NK-92 (cell line): Measurements from ENCODE around the gene POLD4.
"Not testable (repeated sequence)": the region's sequence is repeated elsewhere in the genome, so short reads cannot be mapped to it uniquely, and the experiment has no call there.

Source experiments
- DNase-seq: peaks from one replicate; lab custom pipeline; 2025; ENCODE audit not compliant: unreplicated experiment; lab: John Stamatoyannopoulos, UW

POLD4 gene

DNA sequence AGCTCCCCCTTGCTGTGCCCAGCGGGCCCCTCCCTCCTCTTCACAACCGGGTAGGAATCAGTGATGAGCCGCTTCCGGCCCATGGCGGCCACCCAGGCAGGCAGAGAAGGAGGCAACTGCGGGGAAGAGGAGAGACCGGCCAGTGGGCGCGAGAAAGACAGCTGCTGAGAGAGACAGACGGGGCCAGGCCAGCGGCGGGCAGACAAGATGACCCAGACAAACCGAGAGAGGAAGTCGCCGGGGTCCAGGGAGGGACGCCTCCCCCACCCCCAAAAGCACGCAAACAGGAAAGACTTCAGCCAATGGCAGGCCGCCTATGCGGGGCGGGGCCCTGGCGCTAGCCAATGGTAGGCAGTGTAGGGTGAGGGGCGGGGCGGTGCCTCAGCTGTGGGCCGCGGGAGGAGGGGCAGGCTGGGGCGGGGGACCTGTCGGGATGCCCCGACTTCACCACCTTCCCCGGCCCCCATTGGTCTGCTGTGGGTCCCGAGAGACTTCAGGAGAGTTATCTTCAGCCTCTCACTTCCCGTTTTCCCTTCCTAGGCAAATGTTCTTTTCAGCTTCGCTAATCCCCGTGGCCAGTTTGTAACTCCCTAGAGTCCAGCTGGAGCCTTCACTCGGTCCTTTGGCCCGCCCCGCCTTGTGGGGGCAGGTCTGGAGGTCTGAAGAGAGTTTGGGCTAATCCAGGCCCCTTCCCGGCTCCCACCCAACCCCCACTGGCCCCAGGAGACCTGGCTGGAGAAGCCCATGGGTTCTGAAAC is at the start of gene POLD4:
TSS of gene POLD4 (minus strand) at position 230 of the 758 bp plus-strand sequence. CDS start at position 83, 147 bp downstream.
- peak; percentile 41 for DNase-seq

DNA sequence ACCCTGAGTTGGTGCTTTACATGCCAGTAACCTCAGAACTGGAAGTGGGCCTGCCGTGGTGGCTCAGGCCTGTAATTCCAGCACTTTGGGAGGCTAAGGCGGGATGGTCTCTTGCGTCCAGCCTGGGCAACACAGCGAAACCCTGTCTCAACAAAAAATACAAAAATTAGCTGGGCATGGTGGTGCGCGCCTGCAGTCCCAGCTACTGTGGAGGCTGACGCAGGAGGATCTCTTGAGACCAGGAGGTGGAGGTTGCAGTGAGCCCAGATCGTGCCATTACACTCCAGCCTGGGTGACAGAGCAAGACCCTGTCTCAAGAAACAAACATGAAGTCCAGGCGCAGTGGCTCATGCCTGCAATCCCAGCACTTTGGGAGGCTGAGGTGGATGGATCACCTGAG is 49.7 kb upstream of the POLD4 start:
- not testable (repeated sequence) for DNase-seq

DNA sequence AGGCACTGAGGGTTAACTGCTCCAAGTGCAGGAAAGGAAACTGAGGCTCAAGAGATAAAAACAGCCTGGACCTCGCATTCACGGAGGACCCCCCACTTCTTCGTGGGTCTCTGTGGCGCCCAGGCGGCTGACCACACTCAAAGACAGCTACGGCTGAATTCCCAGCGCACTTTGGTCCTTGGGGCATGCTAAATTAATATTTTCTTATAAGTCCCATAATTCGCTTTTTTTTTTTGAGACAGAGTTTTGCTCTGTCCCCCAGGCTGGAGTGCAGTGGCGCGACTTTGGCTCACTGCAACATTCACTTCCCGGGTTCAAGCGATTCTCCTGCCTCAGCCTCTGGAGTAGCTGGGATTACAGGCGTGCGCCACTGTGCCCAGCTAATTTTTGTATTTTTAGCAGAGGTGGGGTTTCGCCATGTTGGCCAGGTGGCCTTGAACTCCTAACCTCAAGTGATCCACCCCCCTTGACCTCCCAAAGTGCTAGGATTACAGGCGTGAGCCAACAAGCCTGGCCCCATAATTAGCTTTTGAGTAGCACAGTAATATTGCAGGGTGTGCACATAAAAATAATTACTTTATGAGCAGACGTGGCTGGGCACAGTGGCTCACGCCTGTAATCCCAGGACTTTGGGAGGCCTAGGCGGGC is 49.0 kb upstream of the POLD4 start:
- not testable (repeated sequence) for DNase-seq

DNA sequence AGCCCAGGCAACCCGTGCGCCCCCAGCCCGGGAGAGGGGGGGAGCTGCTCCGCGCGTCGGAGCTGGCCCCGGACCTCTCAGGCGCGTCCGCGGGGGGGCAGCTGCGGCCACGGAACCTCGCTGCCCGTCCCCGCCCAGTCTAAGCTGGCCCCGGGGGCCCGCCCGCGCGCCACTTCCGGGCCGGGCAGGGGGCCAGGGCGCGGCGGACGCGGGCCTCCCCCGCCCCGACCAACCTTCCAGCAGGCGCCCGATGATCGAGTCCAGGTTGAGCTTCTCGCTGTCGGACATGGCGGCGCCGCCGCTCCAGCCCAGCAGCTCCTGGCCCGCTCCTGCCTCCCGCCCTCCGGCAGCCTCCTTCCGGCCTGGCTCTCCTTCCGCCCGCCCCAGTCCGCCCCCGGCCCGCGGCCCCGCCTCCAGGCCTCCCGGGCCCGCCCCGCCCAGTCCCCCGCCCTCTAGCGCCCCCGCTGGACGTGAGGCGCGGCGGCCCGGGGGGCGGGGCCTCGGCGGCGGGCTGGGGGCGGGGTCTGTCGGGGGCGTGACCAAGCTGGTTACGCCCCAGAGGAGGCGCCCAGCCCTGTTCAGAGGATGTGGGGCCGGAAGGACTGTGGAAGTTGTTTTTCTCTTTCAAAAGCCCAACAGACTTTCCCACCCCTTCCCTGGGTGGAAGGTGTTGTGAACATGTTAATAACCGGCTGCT is 48.3 kb upstream of the POLD4 start, which contains the start of gene PPP1CA:
TSS of gene PPP1CA (minus strand) at position 364 of the 697 bp plus-strand sequence. CDS start at position 288, 76 bp downstream.
- DNase-seq, result peak; percentile 47

DNA sequence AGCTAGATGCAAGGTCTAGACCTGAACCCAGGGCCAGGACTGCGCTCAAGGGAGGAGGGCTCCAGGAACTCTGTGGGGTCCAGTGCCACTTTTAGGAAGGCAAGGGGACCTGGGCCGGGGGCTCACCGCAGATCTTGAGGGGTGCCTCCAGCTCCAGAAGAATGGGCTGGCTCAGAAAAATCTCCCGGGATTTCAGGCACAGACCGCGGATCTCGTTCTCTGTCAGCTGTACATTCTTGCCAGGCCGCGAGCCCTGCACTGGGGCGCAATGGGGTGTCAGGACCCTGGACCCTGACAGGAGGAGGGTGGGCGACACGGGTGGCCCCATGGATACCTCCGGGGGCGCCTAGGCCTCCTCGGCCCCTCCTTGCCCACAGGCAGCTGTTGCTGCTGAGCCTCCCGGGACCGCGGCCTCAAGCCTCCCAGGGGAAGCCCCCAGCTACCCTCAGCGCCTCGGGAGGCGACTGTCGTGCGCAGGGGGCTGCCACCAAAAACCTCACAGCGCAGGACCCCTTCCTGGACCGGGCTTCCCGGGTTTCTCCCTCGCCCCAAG is 47.7 kb upstream of the POLD4 start:
- DNase-seq, result no peak

DNA sequence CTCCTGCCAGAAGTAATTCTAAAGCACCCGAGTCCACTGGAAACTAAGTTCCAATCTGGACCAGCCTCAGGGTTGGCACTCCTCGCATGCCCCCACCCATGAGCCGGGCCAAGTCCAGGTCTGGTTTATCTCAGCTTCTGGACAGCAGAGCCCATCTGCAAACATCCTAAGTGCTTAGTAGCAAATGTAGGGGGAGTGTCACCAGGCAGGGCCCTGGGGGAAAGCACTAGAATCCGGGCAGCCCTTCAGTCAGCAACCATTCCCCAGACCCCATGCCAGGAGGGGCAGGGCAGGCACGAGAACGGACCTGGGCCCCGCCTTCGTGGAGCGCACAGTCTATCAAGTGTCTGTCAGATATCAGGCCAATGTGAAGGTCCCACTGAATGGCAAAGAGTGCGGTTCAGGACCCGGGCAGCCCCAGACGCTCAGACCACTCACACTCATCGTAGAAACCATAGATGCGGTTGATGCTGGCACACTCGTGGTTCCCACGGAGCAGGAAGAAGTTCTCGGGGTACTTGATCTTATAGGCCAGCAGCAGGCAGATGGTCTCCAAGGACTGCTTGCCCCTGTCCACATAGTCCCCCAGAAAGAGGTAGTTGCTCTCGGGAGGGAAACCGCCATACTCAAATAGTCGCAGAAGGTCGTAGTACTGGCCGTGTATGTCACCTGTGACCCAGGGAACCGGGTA is 47.0 kb upstream of the POLD4 start:
- DNase-seq, result no peak

DNA sequence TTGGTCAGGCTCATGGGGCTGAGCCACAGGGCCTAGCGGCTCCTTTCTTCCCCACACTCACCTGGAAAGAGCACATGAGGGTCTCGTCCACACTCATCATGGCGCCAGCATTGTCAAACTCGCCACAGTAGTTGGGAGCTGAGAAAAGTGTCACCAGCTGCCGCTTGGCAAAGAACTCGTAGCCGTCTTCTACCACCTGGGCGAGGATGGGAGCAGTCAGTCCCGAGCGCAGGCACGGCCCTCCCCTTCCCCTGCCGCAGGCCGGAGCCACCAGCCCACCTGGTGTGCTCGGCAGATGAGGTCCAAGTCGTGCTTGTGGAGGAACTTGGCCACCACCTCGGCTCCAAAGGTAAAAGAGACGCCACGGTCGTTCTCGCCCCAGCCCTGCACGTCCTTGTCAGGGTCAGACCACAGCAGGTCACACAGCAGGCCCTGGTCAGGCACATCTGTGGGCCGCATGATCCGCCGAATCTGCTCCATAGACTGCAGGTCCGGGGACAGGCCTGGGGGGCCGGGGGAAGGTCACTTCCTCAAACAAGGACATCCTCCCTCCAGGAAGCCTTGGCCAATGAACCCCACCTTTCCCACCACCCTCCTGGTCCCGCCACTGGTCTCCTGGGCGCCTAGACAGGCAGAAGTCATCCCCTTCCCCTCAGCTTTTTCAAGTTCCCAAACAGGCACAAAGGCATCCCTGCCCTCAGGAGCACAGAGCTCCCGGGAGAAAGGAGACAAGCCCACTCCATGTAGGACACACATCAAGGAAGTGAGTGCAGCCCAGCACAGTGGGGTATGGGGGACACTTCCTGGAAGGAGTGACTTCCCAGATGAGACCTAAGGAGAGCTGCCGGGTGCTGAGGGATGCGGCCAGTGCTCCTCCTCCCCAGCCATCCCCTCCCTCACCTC is 45.6 kb upstream of the POLD4 start:
- DNase-seq, result no peak

DNA sequence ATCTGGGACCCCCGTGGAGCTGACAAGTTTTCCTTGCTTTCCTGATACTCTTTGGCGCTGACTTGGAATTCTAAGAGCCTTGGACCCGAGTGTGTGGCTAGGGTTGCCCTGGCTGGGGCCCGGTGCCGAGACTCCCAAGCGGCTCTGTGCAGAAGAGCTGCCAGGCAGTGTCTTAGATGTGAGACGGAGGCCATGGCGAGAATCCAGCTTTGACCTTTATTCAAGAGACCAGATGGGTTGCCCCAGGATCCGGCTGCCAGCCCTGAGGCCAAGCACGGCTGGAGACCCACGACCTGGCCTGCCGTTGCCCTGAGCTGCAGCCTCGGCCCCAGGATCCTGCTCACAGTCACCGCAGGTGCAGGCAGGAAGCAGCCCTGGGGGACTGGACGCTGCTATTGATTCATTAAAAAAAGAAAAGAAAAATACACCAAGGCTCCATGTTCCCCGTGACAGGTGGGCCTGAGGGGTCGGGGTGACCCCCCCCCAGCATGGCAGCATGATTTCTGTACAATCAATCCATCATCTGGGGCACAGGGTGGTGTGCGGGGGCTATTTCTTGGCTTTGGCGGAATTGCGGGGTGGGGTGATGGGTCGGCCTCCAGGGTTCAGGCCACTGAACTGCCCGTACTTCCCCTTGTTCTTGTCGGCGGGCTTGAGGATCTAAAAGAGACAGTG is 44.8 kb upstream of the POLD4 start:
- DNase-seq, result no peak

DNA sequence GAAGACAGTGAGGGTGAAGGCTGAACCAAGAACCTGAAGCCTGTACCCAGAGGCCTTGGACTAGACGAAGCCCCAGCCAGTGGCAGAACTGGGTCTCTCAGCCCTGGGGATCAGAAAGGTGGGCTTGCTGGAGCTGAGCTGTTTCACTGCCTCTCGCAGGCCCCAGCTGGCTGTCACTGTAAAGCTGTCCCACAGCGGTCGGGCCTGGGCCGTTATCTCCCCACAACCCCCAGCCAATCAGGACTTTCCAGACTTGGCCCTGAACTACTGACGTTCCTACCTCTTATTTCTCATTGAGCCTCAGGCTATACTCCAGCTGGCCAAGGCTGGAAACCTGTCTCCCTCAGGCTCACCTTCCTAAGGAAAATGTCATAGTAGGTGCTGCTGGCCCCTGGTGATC is 44.2 kb upstream of the POLD4 start:
- no peak for DNase-seq

DNA sequence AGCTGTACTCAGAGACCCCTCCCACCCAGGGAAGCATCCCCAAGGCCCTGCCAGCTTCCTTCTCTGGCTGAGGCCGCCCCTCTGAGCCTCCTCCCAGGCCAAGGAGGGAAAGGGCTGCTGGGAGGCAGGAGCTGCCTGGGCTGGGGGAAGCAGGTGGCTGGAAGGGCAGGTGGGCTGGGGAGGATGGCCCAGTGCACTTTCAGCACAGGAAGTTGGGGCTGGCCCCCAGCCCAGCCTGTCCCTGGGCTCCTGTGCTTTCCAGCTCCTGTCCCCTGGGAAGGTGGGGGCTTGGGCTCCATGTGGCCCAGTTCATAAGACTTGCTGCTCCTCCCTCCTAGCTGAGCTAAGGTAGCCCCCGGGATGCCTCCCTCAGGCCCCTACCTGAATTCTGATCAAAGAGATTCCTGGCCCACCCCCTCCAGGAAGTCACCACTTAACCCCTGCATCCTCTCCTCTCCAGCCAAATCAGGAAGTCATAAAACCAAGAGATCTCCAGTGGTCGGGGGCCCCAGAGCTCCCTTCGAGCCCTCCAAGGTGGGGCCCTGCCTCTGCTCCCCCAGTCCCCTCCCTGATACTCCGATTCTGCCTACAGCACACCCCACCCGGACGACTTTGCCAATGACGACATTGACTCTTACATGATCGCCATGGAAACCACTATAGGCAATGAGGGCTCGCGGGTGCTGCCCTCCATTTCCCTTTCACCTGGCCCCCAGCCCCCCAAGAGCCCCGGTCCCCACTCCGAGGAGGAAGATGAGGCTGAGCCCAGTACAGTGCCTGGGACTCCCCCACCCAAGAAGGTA is 43.4 kb upstream of the POLD4 start:
- DNase-seq, result no peak

DNA sequence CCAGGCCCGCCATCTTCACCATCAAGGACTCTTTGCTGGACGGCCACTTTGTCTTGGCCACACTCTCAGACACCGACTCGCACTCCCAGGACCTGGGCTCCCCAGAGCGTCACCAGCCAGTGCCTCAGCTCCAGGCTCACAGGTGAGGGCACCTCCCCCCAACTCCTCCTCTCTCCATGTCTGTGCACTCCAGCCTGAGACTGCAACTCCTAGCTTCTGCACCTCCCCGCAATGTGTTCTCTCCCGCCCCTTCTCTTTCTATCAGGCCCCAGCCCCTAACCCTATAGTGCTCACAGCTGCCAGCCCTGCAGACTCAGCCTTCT is 42.9 kb upstream of the POLD4 start:
- DNase-seq, result no peak

DNA sequence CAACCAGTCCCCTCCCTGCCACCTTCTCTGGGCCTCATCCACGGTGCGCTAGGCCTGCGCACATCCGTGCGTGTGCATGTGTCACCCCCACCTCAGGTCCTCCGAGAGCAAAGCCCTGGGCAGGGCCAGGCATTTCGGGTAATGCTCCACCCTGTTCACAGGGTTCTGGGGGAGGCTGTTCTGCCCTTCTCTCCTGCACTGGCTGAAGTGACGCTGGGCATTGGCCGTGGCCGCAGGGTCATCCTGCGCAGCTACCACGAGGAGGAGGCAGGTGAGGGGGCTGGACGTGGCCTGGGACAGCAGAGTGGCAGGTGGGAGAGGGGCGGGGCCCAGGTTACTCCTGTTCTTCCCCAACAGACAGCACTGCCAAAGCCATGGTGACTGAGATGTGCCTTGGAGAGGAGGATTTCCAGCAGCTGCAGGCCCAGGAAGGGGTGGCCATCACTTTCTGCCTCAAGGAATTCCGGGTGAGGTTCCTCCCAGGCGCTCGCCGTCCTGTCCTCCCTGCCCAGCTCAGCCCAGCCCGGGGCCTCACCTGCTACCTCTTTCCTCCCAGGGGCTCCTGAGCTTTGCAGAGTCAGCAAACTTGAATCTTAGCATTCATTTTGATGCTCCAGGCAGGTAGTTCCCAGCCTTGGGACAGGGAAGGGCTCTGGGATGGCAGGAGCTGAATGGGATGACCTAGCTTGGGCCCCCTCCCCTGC is 42.4 kb upstream of the POLD4 start:
- no peak for DNase-seq

DNA sequence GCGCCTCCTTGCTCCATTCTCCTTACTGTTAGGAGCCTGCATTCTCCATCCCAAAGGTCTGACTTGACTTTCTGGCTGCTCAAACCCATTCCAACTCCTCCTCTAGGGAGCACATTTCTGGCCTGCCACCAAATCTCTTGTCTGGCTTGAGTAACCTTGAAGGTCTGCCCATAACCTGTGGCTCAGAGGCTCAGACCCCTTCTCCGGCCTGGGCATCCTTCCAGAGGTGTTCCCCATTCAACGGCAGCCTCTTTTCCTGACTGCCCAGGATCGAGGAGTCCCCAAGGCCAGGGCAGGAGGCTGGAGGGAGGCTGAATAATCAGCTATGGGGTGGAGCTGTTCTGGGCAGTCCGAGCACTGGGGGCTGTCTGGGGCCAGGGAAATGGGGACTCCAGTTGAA is 40.6 kb upstream of the POLD4 start:
- DNase-seq, result no peak

DNA sequence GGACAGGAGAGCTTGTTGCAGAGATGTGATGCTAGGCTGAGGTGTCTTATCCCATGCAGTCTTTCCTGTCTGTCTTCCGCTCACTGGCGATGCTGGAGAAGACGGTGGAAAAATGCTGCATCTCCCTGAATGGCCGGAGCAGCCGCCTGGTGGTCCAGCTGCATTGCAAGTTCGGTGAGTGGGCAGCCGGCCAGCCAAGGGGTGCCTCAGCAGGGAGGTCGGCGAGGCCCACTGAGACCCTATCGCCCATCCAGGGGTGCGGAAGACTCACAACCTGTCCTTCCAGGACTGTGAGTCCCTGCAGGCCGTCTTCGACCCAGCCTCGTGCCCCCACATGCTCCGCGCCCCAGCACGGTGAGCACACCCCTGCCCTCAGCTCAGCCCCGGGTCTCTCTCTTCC is 40.1 kb upstream of the POLD4 start:
- DNase-seq, result no peak

DNA sequence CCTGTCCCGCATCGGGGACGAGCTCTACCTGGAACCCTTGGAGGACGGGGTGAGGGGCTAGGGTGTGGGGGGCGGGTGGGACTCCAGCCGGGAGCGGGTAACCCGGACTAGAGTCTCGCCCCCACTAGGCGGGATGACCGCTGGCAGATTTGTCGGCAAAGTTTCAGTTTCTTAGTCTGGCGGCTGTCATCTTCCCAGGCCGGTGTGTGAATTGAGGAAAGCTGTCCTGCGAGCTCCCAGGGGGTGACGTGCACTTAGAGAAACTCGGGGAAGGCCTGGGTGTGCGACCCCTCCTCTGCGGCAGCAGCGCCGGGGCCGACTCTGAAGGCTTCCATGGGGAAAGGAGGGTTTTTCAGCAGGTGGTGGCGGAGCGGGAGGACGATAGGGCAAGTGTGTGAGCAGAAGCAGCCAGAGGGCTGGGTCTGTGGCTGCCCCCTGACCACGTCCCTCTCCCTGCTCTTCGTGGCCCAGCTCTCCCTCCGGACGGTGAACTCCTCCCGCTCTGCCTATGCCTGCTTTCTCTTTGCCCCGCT is 38.9 kb upstream of the POLD4 start:
- no peak for DNase-seq

DNA sequence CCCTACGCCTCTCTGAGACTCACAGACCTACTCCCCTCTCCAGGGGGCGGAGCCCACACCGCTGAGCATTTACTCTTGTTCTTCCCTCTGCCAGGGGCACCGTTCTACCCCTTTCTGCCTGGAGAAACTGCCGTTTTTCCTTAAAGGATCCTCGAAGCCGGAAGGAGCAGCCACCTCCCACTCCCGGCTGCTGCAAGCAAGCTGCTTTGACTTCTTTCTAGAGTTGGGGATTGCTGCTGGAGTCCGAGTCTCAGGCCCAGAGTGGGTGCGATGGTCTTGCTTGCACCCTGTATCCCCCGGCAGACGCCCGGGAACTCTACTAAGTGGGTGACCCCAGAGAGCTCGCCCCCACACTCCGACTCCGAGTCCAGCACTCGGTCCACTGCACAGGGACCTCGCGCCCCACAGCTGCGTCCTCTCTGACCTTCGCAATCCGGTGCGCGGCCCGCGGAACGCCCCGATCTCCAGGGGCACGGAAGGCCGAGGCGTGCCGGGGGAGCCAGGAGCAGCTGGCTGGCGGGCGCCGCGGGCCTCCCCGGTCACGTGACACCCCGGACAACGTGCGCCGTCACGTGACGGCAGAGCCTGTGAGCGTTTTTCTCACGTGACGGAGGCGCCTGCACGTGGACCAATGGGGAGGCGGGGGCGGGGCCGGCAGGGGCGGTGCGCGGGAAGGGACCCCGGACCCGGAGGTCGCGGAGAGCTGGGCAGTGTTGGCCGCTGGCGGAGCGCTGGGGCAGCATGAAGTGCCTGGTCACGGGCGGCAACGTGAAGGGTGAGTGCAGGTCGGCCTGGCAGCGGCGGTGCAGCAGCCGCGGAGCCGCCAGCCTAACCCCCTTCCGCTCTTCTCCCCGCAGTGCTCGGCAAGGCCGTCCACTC is 38.2 kb upstream of the POLD4 start, which contains the start of gene RAD9A:
TSS of gene RAD9A (plus strand) at position 683 of the 879 bp plus-strand sequence. CDS start at position 742, 59 bp downstream.
- peak; percentile 74 for DNase-seq

DNA sequence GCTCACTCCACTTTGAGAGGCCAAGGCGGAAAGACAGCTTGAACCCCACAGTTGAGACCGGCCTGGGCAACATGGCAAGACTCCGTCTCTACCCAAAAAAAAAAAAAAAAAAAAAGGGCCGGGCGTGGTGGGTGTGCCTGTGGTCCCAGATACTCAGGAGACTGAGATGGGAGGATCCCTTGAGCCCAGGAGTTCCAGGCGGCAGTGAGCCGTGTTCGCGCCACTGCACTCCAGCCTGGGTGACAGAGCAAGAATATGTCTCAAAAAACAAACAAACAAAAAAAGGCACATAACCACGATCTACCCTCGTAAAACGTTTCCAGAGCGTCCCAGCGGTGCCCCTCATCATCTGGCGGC is 37.6 kb upstream of the POLD4 start:
- DNase-seq, result no peak
